ENCODE results near the gene CYP27A1.

GRCh38 chr2:218816561-218817011 lies 34.6 kb downstream of the CYP27A1 start:
- TF ChIP-seq CTCF (IDR thresholded peaks at IDR 0.05) (no peak), POLR2A (IDR thresholded peaks at IDR 0.05) (no peak)
